MM.1S (cell line): ENCODE data around the gene ALDH1L2.

ENCODE experiments used
- DNase-seq: peaks from one replicate; pipeline ENCODE4 v3.0.0-alpha.2; 2015
- H2AFZ ChIP-seq: fragments of 300-600 bp; sonication (generic); 2 replicates; pipeline ENCODE4 v1.6.0; 2016; ENCODE audit warnings: antibody characterized with exemption, low read length
- H3F3A ChIP-seq: fragments of 300-600 bp; sonication (generic); 2 replicates; pipeline ENCODE4 v1.6.1; 2016; ENCODE audit warnings: mild to moderate bottlenecking, antibody characterized with exemption, low read length, moderate library complexity, mixed read lengths; ENCODE audit not compliant: insufficient read depth
- H3K27ac ChIP-seq: fragments of 300-600 bp; sonication (generic); 2 replicates; pipeline ENCODE4 v1.5.1; 2016; ENCODE audit warnings: mild to moderate bottlenecking, low read length
- H3K27me3 ChIP-seq: fragments of 300-600 bp; sonication (generic); replicated peaks from 2 replicates; pipeline ENCODE4 v1.6.0; 2016; ENCODE audit warnings: low read length; ENCODE audit not compliant: insufficient read depth
- H3K36me3 ChIP-seq: fragments of 300-600 bp; sonication (generic); replicated peaks from 2 replicates; pipeline ENCODE4 v1.6.1; 2016; ENCODE audit warnings: mild to moderate bottlenecking, low read length, mixed read lengths; ENCODE audit not compliant: insufficient read depth
- H3K4me1 ChIP-seq: fragments of 300-600 bp; sonication (generic); 2 replicates; pipeline ENCODE4 v1.6.1; 2016; ENCODE audit warnings: low read length, mixed read lengths
- H3K4me2 ChIP-seq: fragments of 300-600 bp; sonication (generic); 2 replicates; pipeline ENCODE4 v1.6.0; 2016; ENCODE audit warnings: low read depth, low read length
- H3K4me3 ChIP-seq: fragments of 300-600 bp; sonication (generic); 2 replicates; pipeline ENCODE4 v1.5.1; 2016; ENCODE audit warnings: low read length, mixed read lengths
- H3K79me2 ChIP-seq: fragments of 300-600 bp; sonication (generic); 2 replicates; pipeline ENCODE4 v1.6.1; 2016; ENCODE audit warnings: mixed run types, low read length, mixed read lengths
- H3K9ac ChIP-seq: fragments of 300-600 bp; sonication (generic); 2 replicates; pipeline ENCODE4 v1.6.1; 2016; ENCODE audit warnings: low read length, mixed read lengths
- H3K9me2 ChIP-seq: fragments of 300-600 bp; sonication (generic); replicated peaks from 2 replicates; pipeline ENCODE4 v1.6.1; 2016; ENCODE audit warnings: mild to moderate bottlenecking, low read length, mixed read lengths; ENCODE audit not compliant: insufficient read depth
- H3K9me3 ChIP-seq: fragments of 300-600 bp; sonication (generic); replicated peaks from 2 replicates; pipeline ENCODE4 v1.6.1; 2016; ENCODE audit warnings: mild to moderate bottlenecking, low read length, mixed read lengths; ENCODE audit not compliant: insufficient read depth
- H4K20me1 ChIP-seq: fragments of 300-600 bp; sonication (generic); 2 replicates; pipeline ENCODE4 v1.6.1; 2016; ENCODE audit warnings: mild to moderate bottlenecking, low read length, moderate library complexity, mixed read lengths; ENCODE audit not compliant: insufficient read depth
- CTCF ChIP-seq: fragments of 300-600 bp; sonication (generic); IDR thresholded peaks from 2 replicates; pipeline ENCODE4 v1.5.1; 2016; ENCODE audit warnings: antibody characterized with exemption, low read length, mixed read lengths
- EZH2 ChIP-seq: fragments of 300-600 bp; sonication (generic); optimal IDR thresholded peaks from 2 replicates; pipeline ENCODE3; 2017; ENCODE audit warnings: low read depth, mild to moderate bottlenecking, antibody characterized with exemption, low read length, mixed read lengths
- EZH2phosphoT487 ChIP-seq: fragments of 300-600 bp; sonication (generic); IDR thresholded peaks from 2 replicates; pipeline ENCODE4 v1.6.1; 2018; ENCODE audit warnings: antibody characterized with exemption, low read length

ALDH1L2 gene

GRCh38 chr12:105018012-105018411 lies 66.2 kb downstream of the ALDH1L2 start:
- Histone ChIP-seq H3K27me3 (no peaks in the 10 kb centered on the region), H3K9me2 (no peaks in the 10 kb centered on the region), H3K4me2 (no peak overlapping the region), H4K20me1 (no peaks in the 10 kb centered on the region), H3K4me3 (no peak overlapping the region), H3F3A (no peaks in the 10 kb centered on the region), H3K79me2 (0 out of 2 replicates have a peak, but pooled peaks cover 3% of the 10 kb centered on the region), H2AFZ (no peak overlapping the region), H3K36me3 (no peaks in the 10 kb centered on the region), H3K27ac (no peak overlapping the region), H3K9me3 (no peaks in the 10 kb centered on the region), H3K9ac (no peak overlapping the region), H3K4me1 (no peaks in the 10 kb centered on the region)
- TF ChIP-seq EZH2phosphoT487: no peak
- no peak for TF ChIP-seq EZH2
- TF ChIP-seq CTCF: no peak
- no peak for DNase-seq

- TF ChIP-seq EZH2: no peak
- no peak for TF ChIP-seq CTCF
- TF ChIP-seq EZH2phosphoT487: no peak
- Histone ChIP-seq H3K36me3 (0 out of 2 replicates have a peak, but pooled peaks cover 2% of the 10 kb centered on the region), H3K9ac (no peak overlapping the region)
These were observed 68.7 kb downstream of the ALDH1L2 start for GRCh38 chr12:105015543-105015942.

GRCh38 chr12:105014603-105015002 lies 69.7 kb downstream of the ALDH1L2 start:
- Histone ChIP-seq H3K79me2 (peaks cover 8% of the 10 kb centered on the region; the same call in 1 of the 2 replicates), H3K4me3 (no peak overlapping the region), H3K9me3 (no peaks in the 10 kb centered on the region), H3K9ac (no peak overlapping the region), H3K9me2 (no peaks in the 10 kb centered on the region), H3K27me3 (no peaks in the 10 kb centered on the region), H3K27ac (no peak overlapping the region), H3K4me1 (no peaks in the 10 kb centered on the region), H3K4me2 (no peak overlapping the region), H3K36me3 (0 out of 2 replicates have a peak, but pooled peaks cover 2% of the 10 kb centered on the region), H2AFZ (no peak overlapping the region), H4K20me1 (no peaks in the 10 kb centered on the region), H3F3A (no peaks in the 10 kb centered on the region)
- TF ChIP-seq EZH2phosphoT487 (no peak), EZH2 (no peak), CTCF (no peak)
- no peak for DNase-seq

More at GRCh38 chr12:105015543-105015942, 68.7 kb downstream of the ALDH1L2 start:
- 0 out of 2 replicates have a peak, but pooled peaks cover 3% of the 10 kb centered on the region for H3K79me2 ChIP-seq
- H3K4me2 ChIP-seq: no peak overlapping the region
- H3F3A ChIP-seq: no peaks in the 10 kb centered on the region
- no peaks in the 10 kb centered on the region for H3K27me3 ChIP-seq
- H3K4me1 ChIP-seq: no peaks in the 10 kb centered on the region
- H4K20me1 ChIP-seq: no peaks in the 10 kb centered on the region
- no peaks in the 10 kb centered on the region for H3K9me3 ChIP-seq
- no peak overlapping the region for H2AFZ ChIP-seq
- no peaks in the 10 kb centered on the region for H3K9me2 ChIP-seq
- no peak for DNase-seq
- H3K27ac ChIP-seq: no peak overlapping the region
- H3K4me3 ChIP-seq: no peak overlapping the region
